ENCODE measurements around the gene PUS1. TPM values are rescaled to one million over a fixed set of nuclear protein-coding genes. Genes with fewer than 3 reads are reported as not detected.

Gene PUS1
- total and polyA plus RNA-seq, 9 of the 15 experiments (the other 6 are each of a cell fraction or from before 2014, with no cell fraction given), result 1.9 to 90.8 (median 30.0) TPM

GRCh38 chr12:131981388-131981787 is 52.3 kb downstream of the PUS1 start (continued):
- TF ChIP-seq E2F1 (CRISPR knock-in tag; IDR thresholded peaks at IDR 0.05) (no peak), ZNF589 (CRISPR knock-in tag; IDR thresholded peaks at IDR 0.05; ENCODE audit: low read depth) (no peak), ZFP30 (CRISPR knock-in tag; IDR thresholded peaks at IDR 0.05; ENCODE audit: borderline replicate concordance) (no peak), MTA3 (IDR thresholded peaks at IDR 0.05; ENCODE audit: borderline replicate concordance) (no peak), TRIM24 (IDR thresholded peaks at IDR 0.05) (no peak), PBX2 (CRISPR knock-in tag; IDR thresholded peaks at IDR 0.05; ENCODE audit: low read depth) (no peak), PBX2 (tag; conservative IDR thresholded peaks at IDR 0.05; ENCODE audit: low read depth) (no peak), NONO (IDR thresholded peaks at IDR 0.05; ENCODE audit: low read depth in 2 of 2, low read length in 1 of 2) (no peak), NR4A1 (CRISPR knock-in tag; IDR thresholded peaks at IDR 0.05) (no peak), NR4A1 (tag; IDR thresholded peaks at IDR 0.05) (no peak)
